Measurements from ENCODE around the gene PDGFA. TPM values are rescaled to one million over a fixed set of nuclear protein-coding genes. Genes with fewer than 3 reads are reported as not detected.

PDGFA gene
- total and polyA plus RNA-seq, 4 experiments from 2014 or later, result 0.20 TPM; not detected in 3

DNA sequence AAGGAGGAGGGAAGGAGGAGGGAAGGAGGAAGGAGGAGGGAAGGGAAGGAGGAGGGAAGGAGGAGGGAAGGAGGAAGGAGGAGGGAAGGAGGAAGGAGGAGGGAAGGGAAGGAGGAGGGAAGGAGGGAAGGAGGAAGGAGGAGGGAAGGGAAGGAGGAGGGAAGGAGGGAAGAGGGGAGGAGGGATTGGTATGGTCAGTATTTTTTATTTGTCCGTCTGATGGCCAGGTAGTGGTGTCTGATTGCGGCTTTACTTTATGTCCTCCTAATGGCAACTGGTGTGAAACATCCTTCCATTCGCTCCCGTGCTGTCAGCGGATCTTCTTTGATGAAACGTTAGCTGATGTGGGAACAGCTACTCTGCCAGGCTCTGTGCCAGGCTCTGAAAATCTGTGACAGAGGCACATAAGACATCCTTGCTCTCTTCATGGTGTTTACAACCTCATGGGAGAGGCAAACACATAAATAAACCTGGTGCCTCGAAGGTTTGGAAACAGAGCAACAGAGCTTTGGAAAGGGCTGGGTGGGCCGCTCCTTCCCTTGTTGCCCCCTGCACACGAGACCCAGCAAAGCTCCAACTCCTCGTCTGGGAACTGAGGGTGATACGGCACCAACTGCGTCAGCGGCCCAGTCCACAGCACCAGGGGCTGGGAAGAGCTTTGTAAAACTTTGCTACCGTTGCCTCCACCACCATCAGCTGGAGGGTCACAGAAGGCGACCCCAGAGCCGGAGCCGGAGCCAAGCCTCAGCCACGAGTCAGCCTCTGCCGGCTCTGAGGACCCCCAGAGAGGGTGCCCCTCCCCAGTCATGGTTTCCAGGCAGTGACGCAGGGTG is 40.3 kb downstream of the PDGFA start:
- Histone ChIP-seq H3K27ac (ENCODE audit: low read depth, low read length) (no peak overlapping the region), H3K36me3 (ENCODE audit: insufficient read depth, low read length) (no peaks in the 10 kb centered on the region), H3K9me3 (ENCODE audit: control insufficient read depth in 1 of 2, low read length in 2 of 2) (no peaks in the 10 kb centered on the region), H3K4me1 (ENCODE audit: insufficient read depth, low read length) (no peaks in the 10 kb centered on the region), H3K4me3 (ENCODE audit: low read length in 2 of 2) (no peak overlapping the region), H3K27me3 (ENCODE audit: insufficient read depth, low read length) (no peaks in the 10 kb centered on the region)
- no peak overlapping the region for H3K27ac Mint-ChIP-seq
- intact Hi-C loops (cut with micrococcal nuclease), result no loop called here
- H3K9me3 Mint-ChIP-seq, result peaks cover 0 to 9% (median 5%) of the 10 kb centered on the region in 8 donors
- H3K4me3 Mint-ChIP-seq, result no peak overlapping the region
- H3K4me1 Mint-ChIP-seq, result no peaks in the 10 kb centered on the region
- peaks cover 0 to 7% of the 10 kb centered on the region in 2 donors for H3K36me3 Mint-ChIP-seq
- H3K27me3 Mint-ChIP-seq, result peaks cover 2 to 9% of the 10 kb centered on the region in 2 donors
- ChIA-PET POLR2A (ENCODE audit: partially characterized antibody) (interaction anchor here (0.6 kb wide), 1 partner anchor 241 kb away, joined by 3 read pairs; no protein-coding TSS in a partner anchor), CTCF (ENCODE audit: partially characterized antibody) (interaction anchor here (0.9 kb wide), 1 partner anchor 146 kb away, joined by 4 read pairs; no protein-coding TSS in a partner anchor)
- no peak for DNase-seq

DNA sequence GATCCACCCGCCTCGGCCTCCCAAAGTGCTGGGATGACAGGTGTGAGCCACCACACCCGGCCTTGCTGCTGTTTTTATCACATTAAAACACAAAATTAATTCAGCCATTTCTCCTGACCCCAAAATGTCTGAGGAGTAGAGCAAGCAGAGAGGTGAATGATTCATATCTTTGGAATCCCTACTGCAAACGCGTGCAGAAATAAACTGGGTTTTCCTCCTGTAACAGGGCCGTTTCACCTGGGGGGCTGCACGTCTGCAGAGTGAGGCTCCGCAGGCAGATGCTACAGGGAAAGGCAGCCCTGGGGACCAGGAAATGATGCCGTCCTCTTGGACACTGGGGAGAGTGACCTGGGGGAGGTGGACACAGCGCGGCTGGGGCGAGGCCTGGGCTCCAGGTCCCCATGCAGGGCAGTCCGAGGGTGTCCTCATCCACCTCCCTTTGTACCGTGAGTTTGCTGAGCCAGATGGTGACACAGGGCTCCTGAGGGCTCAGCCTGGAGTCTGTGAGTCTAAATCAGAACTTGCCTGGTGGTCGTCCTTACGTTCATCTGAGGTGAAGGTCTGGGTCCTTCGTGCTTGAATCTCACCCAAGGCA is 41.9 kb downstream of the PDGFA start:
- H3K4me3 Mint-ChIP-seq, result no peak overlapping the region
- DNase-seq, result no peak
- H3K9me3 Mint-ChIP-seq, result peaks cover 0 to 10% (median 4%) of the 10 kb centered on the region in 8 donors
- H3K27me3 Mint-ChIP-seq, result peaks cover 3 to 9% of the 10 kb centered on the region in 2 donors
- intact Hi-C loops (cut with micrococcal nuclease), result no loop called here
- Histone ChIP-seq H3K36me3 (ENCODE audit: insufficient read depth, low read length) (no peaks in the 10 kb centered on the region), H3K4me3 (ENCODE audit: low read length in 2 of 2) (no peak overlapping the region), H3K4me1 (ENCODE audit: insufficient read depth, low read length) (no peaks in the 10 kb centered on the region), H3K27ac (ENCODE audit: low read depth, low read length) (no peak overlapping the region), H3K27me3 (ENCODE audit: insufficient read depth, low read length) (no peaks in the 10 kb centered on the region), H3K9me3 (ENCODE audit: control insufficient read depth in 1 of 2, low read length in 2 of 2) (no peaks in the 10 kb centered on the region)
- no peaks in the 10 kb centered on the region for H3K4me1 Mint-ChIP-seq
- H3K27ac Mint-ChIP-seq, result no peak overlapping the region
- CTCF ChIA-PET (ENCODE audit: partially characterized antibody), result no interaction called here
- H3K36me3 Mint-ChIP-seq, result peaks cover 0 to 4% of the 10 kb centered on the region in 2 donors
- POLR2A ChIA-PET (ENCODE audit: partially characterized antibody), result no interaction called here

DNA sequence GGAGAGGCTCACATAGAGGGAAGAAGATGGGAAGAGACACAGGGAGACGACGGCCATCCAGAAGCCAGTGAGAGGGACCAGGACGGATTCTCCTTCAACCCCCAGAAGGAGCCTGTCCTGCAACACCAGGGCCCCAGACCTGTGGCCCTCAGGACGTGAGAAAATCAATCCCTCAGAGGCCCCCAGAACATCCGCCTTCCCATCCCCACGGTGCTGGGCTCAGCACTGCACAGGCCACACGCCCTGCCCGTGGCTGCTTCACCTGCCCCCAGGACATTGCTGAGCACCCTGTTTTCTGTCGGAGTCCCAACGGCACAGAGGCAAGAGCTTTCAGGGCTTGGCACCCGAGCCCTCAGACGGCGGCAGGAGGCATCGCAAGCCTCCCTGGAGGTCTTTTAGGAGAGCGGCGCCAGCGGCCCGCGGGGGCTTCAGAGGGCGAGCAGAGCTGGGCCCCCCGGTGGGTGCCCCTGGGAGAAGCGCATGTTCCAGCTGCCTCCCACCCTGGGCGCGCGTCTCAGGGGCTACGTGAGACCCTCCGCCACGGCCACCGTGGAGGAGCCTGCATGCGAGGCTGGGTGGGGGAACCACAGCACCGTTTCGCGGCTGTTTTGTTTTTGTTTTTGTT is 42.8 kb downstream of the PDGFA start:
- Mint-ChIP-seq H3K27me3 (peaks cover 3% of the 10 kb centered on the region in 2 donors), H3K9me3 (peaks cover 0 to 6% (median 0%) of the 10 kb centered on the region in 8 donors), H3K4me3 (no peak overlapping the region), H3K4me1 (peaks cover 0 to 2% (median under 1%) of the 10 kb centered on the region in 4 donors), H3K27ac (peak overlapping the region in 1 of 7 donors; percentile 35), H3K36me3 (no peaks in the 10 kb centered on the region)
- no peak overlapping the region for H3K4me3 ChIP-seq (ENCODE audit: low read length in 2 of 2)
- H3K9me3 ChIP-seq (ENCODE audit: control insufficient read depth in 1 of 2, low read length in 2 of 2), result no peaks in the 10 kb centered on the region
- H3K36me3 ChIP-seq (ENCODE audit: insufficient read depth, low read length), result no peaks in the 10 kb centered on the region
- H3K27ac ChIP-seq (ENCODE audit: low read depth, low read length), result no peak overlapping the region
- intact Hi-C loops (cut with micrococcal nuclease), result no loop called here
- no peak for DNase-seq
- ChIA-PET CTCF (ENCODE audit: partially characterized antibody) (no interaction called here), POLR2A (ENCODE audit: partially characterized antibody) (no interaction called here)
- no peaks in the 10 kb centered on the region for H3K4me1 ChIP-seq (ENCODE audit: insufficient read depth, low read length)
- no peaks in the 10 kb centered on the region for H3K27me3 ChIP-seq (ENCODE audit: insufficient read depth, low read length)

DNA sequence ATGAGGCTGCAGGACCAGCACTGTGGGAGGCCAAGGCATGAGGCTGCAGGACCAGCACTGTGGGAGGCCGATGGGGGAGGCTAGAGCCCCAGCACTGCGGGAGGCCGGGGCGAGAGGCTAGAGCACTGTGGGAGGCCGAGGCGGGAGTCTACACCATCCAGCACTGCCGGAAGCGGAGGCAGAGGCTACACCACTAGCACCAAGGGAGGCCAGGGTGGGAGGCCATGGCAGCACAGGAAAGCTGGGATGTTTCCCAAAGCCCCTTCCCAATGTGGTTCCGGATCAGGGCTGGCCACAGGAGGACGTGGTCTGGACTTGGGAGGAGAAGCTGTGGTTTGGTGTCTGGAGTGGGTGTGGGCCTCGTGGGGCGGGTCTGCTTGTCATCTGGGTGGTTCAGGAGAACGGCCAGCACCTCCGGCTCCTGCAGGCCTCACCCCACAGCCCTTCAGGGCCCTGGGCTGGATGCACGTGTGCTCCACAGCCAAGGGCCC is 43.6 kb downstream of the PDGFA start:
- H3K36me3 ChIP-seq (ENCODE audit: insufficient read depth, low read length), result no peaks in the 10 kb centered on the region
- no peaks in the 10 kb centered on the region for H3K27me3 ChIP-seq (ENCODE audit: insufficient read depth, low read length)
- ChIA-PET POLR2A (ENCODE audit: partially characterized antibody) (no interaction called here), CTCF (ENCODE audit: partially characterized antibody) (no interaction called here)
- Mint-ChIP-seq H3K27ac (no peak overlapping the region), H3K4me1 (peaks cover 0 to 2% (median under 1%) of the 10 kb centered on the region in 4 donors), H3K4me3 (no peak overlapping the region), H3K9me3 (peaks cover 0 to 6% (median 0%) of the 10 kb centered on the region in 8 donors), H3K27me3 (peaks cover 3% of the 10 kb centered on the region in 2 donors), H3K36me3 (no peaks in the 10 kb centered on the region)
- DNase-seq, result no peak
- H3K4me1 ChIP-seq (ENCODE audit: insufficient read depth, low read length), result no peaks in the 10 kb centered on the region
- intact Hi-C loops (cut with micrococcal nuclease), result no loop called here
- H3K4me3 ChIP-seq (ENCODE audit: low read length in 2 of 2), result no peak overlapping the region
- H3K9me3 ChIP-seq (ENCODE audit: control insufficient read depth in 1 of 2, low read length in 2 of 2), result no peaks in the 10 kb centered on the region
- H3K27ac ChIP-seq (ENCODE audit: low read depth, low read length), result no peak overlapping the region

DNA sequence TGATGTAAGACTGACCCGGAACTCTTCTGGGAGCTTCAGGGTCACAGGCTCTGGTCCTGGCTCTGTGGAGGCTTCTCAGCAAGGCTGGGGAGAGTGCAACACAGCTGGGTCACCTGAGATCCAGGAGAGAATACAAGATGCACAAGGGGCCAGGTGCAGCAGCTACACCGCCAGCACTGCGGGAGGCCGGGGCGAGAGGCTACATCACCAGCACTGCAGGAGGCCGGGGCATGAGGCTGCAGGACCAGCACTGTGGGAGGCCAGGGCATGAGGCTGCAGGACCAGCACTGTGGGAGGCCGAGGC is 44.3 kb downstream of the PDGFA start:
- H3K36me3 Mint-ChIP-seq, result no peaks in the 10 kb centered on the region
- H3K4me3 Mint-ChIP-seq, result no peak overlapping the region
- H3K27ac ChIP-seq (ENCODE audit: low read depth, low read length), result no peak overlapping the region
- POLR2A ChIA-PET (ENCODE audit: partially characterized antibody), result no interaction called here
- no peak for DNase-seq
- CTCF ChIA-PET (ENCODE audit: partially characterized antibody), result no interaction called here
- intact Hi-C loops (cut with micrococcal nuclease), result no loop called here
- H3K4me1 Mint-ChIP-seq, result peaks cover 0 to 2% (median under 1%) of the 10 kb centered on the region in 4 donors
- H3K36me3 ChIP-seq (ENCODE audit: insufficient read depth, low read length), result no peaks in the 10 kb centered on the region
- H3K27ac Mint-ChIP-seq, result no peak overlapping the region
- no peaks in the 10 kb centered on the region for H3K9me3 ChIP-seq (ENCODE audit: control insufficient read depth in 1 of 2, low read length in 2 of 2)
- peaks cover 0 to 6% (median 0%) of the 10 kb centered on the region in 8 donors for H3K9me3 Mint-ChIP-seq
- H3K4me1 ChIP-seq (ENCODE audit: insufficient read depth, low read length), result no peaks in the 10 kb centered on the region
- H3K4me3 ChIP-seq (ENCODE audit: low read length in 2 of 2), result no peak overlapping the region
- peaks cover 3% of the 10 kb centered on the region in 2 donors for H3K27me3 Mint-ChIP-seq
- no peaks in the 10 kb centered on the region for H3K27me3 ChIP-seq (ENCODE audit: insufficient read depth, low read length)

DNA sequence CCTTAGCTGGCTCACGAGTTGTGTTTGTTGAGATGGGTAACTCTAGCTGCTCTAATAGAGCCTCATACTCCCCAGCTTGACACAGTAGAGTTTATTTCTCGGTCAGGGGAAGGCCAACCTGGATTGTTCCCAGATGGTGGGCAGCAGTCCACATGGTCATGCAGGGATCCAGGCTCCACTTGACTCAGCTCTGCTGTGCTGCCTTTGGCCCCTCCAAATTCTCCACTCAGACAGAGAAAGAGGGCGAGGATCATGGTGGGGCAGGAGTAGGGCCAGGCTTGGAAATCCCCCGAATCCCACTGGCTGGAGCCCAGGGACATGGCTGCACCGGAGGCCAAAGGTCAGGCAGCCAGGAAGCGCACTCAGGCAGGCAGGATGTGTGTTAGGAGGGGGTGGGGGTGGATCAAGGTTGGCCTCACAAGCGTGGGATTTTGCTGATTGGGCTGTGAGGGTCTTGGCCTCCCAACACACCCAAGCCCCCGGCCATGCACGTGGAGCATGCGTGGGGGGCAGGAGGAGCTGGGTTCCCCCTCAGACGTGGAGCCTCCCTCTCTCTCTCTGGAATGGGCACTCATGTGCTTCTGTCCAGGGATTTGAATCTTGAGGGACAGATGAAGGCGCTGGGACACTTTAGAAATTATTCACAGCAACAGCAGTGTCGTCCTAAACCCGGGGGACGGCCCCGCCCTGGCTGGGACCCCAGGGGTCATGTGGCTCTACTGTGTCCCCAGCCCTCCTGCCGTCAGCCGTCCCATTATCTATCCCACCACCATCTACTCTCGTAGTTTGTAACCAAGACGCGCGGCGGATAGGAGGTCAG is 44.8 kb downstream of the PDGFA start:
- POLR2A ChIA-PET (ENCODE audit: partially characterized antibody), result no interaction called here

More for the DNA sequence above, 44.8 kb downstream of the PDGFA start:
- CTCF ChIA-PET (ENCODE audit: partially characterized antibody), result no interaction called here
- Mint-ChIP-seq H3K9me3 (peaks cover 0 to 6% (median 0%) of the 10 kb centered on the region in 8 donors), H3K27me3 (peaks cover 3% of the 10 kb centered on the region in 2 donors), H3K36me3 (no peaks in the 10 kb centered on the region), H3K4me3 (no peak overlapping the region), H3K27ac (no peak overlapping the region), H3K4me1 (peaks cover 0 to 2% (median under 1%) of the 10 kb centered on the region in 4 donors)
- Histone ChIP-seq H3K9me3 (ENCODE audit: control insufficient read depth in 1 of 2, low read length in 2 of 2) (no peaks in the 10 kb centered on the region), H3K27me3 (ENCODE audit: insufficient read depth, low read length) (no peaks in the 10 kb centered on the region), H3K4me1 (ENCODE audit: insufficient read depth, low read length) (no peaks in the 10 kb centered on the region), H3K36me3 (ENCODE audit: insufficient read depth, low read length) (no peaks in the 10 kb centered on the region), H3K4me3 (ENCODE audit: low read length in 2 of 2) (no peak overlapping the region), H3K27ac (ENCODE audit: low read depth, low read length) (no peak overlapping the region)
- no peak for DNase-seq
- intact Hi-C loops (cut with micrococcal nuclease), result no loop called here
